Endothelial cell of hepatic sinusoid (primary cell): ENCODE results near the gene G3BP2.
"Not testable (repeated sequence)": the region's sequence is repeated elsewhere in the genome, so short reads cannot be mapped to it uniquely, and the experiment has no call there.

Experiments used
- in situ Hi-C: cut with HindIII; loops from 2 replicates; pipeline ENCODE4 v1.10.0; 2017; ENCODE audit warnings: low sequenced_read_pairs

The G3BP2 gene

DNA sequence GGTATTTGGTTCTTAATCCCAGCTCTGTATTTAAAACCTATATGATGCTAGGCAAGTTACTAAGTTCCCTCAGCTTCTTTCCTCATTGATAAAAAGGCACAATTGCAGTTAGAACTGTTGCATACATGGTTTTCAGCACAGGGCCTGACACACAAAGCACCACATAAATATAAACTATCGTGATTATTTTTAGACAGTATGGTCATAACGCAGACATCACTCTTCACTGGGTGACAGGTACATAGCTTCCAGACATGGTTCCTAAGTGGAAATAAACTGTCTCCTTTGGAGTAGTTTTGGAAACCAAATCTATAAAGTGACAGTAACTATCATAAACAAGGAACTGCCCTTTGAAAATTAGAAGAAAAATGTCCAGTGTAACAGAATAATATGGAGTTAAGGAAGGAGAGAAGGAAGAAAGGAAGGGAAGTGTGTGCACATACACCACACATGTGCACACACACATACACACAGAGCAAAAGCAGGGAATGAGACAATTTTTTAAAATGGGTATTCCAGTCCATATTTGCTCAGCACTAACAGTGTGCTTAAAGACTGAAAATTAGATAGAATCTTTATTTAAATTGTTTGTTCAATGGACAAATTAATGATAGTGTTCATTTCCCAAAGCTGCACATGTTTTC, 12.5 kb upstream of the G3BP2 start:
- in situ Hi-C loops: no loop called here

DNA sequence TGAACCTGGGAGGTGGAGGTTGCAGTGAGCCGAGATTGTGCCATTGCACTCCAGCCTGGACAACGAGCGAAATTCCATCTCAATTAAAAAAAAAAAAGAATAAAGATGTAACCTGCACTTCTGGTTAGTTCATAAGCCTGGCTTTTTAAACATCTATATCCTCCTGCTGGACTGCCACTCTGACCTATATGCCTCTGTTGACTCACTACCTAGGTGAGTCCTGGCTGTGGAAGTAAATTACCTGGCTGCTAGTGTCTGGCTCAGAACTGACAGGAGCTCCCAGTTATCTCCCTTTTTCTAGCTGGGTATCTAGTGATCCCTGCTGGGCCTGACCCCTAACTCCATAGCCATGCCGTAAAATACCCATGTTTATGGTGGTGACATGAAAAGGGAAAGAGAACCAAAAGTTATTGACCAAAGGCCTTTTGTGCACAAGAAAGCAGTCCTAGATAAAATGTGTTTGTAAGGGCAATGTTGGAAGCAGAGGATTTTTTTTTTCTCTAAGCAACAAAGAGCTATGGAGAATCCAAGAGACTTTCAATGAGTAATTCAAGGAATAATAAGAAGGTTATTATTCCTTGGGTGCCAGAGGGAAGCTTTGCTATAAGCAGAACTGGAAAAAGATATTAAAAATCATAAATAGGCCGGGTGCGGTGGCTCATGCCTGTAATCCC, 10.4 kb upstream of the G3BP2 start:
- in situ Hi-C loops: no loop called here

DNA sequence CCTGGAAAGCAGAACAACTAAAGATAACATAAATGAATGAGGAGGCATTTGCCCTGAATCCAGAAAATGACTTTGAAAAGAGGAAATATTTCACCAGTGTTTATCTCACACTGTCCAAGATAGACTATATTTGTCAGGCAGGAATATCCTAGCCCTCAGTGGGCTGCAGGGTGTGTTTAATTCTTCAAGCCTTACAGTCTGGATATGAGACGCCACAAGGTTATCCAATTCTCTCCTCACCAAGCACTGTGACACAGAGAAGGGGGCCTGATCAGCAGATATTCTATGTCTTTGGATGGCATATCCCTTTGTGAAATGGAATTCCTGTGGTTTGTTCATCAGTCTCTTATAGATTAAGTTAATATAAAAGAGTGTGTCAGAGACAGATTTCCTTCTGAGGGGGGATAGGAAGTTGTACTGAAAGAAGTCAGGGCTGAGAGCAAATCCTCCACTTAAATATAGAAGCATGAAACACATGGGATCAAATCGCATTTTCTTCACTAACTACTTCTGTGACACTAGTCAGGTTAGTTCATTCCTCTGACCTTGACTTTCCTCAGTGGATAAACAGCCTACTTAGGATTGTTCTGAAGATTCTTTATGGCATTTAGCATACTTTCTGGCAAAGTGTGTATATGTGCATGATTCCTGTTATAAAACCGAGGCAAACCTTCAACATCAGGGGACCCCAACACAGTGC, 6.8 kb upstream of the G3BP2 start:
- in situ Hi-C loops: no loop called here

DNA sequence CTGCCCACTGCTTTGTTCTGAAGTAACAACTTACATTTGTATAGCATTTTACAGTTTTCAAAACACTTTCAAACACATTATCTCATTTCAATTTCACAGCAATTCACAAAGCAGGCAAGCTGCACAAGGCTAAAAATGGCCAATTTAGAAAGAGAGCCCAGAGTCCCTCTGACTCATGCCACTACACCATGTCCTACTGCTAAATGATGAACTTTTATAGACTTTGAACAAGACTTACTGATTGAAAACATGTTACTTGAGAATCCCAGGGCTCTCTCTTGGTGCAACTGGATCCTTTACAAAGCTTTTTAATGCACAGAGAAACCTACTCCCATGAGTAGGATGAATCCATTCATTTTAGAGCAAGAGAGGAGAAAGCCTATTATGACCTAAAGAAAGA, 5.8 kb upstream of the G3BP2 start:
- in situ Hi-C loops: no loop called here

DNA sequence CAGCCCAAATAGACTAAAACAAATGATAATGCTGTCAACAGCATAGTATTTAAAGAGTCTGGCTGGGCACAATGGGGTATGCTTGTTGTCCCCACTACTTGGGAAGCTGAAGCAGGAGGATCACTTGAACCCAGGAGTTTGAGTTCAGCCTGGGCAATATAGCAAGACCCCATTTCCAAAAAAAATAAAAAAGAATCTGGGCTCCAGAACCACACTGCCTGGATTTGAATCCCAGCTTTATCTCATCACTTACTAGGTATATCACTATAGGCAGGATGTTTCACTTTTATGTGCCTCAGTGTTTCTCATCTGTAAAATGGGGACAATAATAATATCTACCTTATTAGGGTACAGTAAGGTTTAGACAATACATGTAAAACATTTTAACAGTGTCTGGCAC, 5.3 kb upstream of the G3BP2 start:
- in situ Hi-C loops: no loop called here

DNA sequence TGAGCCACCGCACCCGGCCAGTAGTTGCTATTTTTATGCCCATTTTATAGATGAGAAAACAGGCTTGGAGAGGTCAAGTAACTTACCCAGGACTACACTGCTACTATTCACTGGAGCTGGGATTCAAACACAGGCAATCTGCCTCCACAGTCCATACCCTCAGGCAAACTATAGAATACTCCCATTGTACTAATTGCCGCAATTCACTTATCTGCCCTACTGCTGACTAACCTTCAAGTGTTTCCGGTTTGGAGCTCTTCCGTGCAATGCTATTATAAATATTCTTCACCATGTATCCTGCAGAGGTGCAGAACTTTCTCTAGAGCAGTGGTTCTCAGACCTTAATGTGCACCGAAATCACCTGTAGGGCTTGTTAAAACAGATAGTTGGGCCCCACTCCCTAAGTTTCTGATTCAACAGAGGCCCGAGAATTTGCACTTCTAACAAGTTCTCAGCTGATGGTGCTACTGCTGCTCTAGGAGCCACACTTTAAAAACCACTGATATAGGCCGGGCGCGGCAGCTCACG, 1.9 kb upstream of the G3BP2 start:
- in situ Hi-C loops: no loop called here

DNA sequence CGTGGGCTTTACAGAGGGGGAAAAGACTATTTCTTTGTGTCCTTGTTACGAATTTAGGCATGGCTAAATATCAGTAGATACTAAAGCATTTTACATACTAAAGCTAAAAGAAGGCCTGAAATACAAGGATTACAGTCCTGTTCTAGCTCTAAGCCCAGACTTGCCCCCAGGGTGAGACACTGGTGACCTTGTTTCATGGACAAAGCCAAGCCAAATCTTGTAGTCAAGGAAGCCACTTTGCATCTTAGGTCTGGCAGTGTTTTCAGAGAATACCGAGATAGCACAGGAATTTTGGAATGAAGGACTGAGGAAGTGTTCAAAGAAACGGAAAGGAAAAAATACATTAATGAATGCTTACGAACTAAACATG, 733 bp upstream of the G3BP2 start:
- in situ Hi-C loops: loop anchor here (5.0 kb wide), 1 partner anchor 33 kb away; no protein-coding TSS in a partner anchor

DNA sequence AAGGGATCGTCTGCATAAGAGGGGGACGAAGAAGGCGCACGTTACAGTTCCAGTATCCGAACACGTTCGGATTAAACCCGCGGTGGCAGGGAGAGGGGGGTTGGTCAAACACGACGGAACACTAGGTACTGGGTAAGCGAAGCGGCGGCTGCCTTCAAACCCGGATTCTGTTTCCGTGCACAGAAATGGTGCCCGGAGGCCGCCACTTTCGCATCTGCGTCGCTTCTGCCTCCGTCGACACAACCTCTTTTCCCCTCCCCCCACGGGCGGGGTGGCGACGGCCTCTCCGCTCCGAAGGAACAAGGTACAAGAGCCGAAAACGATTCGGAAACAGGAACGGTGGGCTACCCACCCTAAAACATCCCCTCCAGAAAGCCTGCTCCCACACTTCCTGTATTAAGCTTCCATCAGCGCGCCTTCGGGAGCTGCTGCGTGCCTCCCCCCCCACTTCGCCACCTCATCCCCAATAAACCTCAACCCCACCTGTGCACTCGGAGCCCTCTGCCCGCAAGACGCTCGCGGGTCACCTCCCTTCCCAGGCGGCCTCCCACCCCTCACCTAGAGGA, 667 bp downstream of the G3BP2 start:
- in situ Hi-C loops: loop anchor here (5.0 kb wide), 1 partner anchor 35 kb away; no protein-coding TSS in a partner anchor

DNA sequence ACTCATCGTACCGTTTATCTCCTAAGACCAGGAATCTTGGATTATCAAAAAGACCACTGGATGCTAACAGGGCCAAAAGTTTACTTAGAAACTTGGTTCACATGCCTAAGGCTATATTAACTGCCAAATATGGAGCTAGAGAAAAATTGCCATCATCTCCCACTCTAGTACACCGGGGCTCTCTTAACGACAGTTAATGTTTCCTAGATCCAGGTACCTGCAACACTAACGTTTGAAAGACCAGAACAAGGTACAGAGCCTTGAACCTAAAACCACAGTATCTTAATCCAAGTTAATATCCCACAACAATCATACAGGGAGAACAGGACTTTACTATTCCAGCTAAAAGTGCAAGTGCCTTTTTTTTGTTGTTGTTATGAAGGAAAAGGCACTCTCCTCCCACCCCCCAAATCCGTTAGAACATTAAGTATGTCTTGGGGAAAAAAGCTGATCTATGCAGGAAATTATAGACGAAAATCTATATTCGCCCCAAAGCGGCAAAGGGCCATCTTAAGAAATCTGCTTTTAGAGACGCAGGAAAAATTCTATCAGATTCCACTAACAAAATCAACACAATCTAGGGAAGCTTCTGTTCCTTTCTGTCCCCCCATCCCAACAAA, 1.3 kb downstream of the G3BP2 start:
- in situ Hi-C loops: loop anchor here (5.0 kb wide), 1 partner anchor 35 kb away; no protein-coding TSS in a partner anchor

DNA sequence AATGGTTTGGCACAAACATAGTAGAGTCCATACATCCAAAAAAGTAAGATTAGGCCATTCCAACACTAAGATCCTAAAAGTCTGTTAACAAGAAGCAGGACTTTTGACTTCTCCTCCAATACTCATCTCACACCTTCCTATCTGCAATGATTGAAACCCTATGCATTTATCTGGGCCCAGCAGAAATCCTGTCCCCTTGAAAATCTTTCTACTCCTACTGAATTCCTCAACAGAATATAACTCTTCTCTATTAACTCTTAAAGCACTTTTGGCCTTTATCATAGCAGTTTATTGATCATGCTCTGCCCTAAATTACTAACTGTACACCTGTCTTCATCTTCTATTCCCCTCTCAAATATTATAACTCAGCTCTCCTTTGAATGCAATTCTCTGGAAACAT, 4.6 kb downstream of the G3BP2 start:
- in situ Hi-C loops: no loop called here

DNA sequence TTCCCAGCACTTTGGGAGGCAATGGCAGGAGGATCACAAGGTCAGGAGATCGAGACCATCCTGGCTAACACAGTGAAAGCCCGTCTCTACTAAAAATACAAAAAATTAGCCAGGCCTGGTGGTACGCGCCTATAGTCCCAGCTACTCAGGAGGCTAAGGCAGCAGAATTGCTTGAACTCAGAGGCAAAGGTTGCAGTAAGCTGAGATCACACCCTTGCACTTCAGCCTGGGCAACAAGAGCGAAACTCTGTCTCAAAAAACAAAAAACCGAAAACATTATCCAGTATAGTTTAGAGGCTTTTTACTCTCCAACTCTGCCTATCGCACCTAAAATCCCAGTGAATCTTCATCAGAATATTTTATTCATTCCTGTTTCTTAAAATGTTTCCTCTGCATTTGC, 5.6 kb downstream of the G3BP2 start:
- in situ Hi-C loops: not testable (repeated sequence)

DNA sequence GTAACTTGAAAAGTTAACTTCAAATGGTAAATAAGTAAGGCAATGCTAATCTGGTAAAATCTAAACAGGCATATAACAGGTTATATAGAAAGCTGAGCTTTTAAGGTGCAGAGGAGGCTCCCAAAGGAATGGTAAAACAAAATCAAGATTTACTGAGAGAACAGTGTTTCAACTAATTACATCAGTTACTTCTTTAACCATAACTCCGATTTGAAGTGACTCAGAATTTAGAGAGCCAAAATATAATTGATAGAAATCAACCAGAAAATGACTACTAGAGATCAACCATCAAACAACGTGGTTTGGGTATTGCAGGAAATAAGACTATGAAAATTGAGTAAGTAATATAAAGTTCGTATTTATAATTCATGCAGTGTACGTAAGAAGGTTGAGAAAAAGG, 6.9 kb downstream of the G3BP2 start:
- in situ Hi-C loops: no loop called here

DNA sequence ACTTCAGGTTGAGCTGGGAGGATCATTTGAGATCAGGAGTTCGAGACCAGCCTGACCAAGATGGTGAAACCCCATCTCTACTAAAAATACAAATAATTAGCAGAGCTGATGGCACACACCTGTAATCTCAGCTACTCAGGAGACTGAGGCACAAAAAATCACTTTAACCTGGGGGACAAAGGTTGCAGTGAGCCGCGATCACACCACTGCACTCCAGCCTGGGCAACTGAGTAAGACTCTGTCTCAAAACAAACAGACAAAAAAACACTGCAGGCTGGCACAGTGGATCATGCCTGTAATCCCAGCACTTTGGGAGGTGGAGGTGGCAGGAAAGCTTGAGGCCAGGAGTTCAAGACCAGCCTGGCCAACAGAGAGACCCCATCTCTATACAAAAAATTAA, 8.6 kb downstream of the G3BP2 start:
- in situ Hi-C loops: not testable (repeated sequence)

DNA sequence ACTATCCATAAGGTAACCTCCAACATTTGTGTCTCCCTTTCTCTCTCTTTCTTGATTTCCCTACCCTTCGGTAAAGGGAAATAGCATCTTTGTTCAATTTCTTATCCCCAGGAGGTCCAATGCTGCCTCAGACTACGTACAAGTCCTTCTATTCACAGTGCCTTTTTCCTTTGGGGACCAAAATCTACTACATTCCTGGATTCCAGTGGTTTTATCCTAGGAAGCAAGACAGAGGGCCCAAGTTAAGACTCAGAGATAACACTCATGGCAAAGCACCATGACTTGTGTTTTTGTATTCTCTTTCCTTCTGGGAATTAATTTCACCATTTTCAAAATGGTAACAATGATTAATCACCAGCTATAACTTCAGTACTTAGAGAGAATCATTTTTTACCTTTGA, 10.6 kb downstream of the G3BP2 start:
- in situ Hi-C loops: no loop called here

DNA sequence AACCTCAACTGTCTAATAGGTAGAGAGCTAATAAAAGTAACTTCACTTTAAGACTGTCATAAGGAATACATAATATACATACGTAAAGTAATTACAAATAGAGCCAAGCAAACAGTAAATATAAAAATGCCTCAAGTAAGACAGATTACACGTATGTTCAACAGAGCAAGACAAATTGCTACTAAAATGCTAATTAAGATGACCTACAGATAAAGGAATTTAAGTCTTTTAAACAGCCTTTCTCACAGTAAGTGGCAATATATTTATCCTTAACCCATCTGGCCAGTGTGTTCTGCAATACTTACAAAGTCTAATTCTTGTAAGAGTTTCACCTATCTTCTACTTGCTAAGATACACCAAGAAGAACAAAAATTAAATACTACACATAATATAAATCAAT, 12.7 kb downstream of the G3BP2 start:
- in situ Hi-C loops: no loop called here

DNA sequence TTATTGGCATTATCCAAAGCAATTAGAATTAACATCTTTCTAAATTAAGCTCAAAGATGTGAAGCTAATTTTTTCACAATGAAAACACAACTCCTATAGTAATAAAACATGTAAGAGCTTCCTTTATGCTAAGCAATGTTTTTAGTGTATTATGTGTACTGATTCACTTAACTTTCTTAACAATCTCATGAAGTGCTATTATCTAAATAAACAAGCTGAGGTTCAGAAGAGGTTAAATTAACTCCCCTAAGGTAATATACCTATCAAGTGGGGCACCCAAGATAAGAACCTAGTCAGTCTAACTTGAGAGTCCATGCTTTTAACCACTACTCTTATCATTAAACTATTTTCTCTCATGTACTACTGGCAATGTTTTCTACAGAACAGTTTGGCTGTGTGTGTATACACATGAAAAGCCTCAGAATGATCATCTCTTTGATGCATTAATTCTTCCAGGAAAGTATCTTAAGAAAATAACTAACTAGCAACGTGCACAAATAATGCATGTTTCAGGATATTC, 13.6 kb downstream of the G3BP2 start:
- in situ Hi-C loops: no loop called here

DNA sequence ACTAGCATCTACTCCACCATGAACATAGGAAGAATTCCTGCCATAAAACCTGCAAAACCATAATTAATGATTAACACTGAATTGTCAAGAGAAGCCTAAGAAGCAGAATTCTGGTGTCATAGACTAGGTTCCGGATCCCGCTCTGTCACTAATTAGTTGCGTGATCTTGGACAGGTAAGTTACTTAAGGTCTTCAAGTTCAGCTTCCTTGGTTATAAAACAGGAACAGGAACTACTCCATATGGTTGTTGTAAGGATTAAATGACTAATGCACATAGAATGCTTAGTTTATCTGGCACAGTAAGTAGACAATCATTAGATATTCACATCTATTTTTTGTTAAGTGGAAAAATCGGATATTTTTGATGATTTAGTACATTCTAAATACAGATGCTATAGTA, 14.3 kb downstream of the G3BP2 start:
- in situ Hi-C loops: no loop called here

DNA sequence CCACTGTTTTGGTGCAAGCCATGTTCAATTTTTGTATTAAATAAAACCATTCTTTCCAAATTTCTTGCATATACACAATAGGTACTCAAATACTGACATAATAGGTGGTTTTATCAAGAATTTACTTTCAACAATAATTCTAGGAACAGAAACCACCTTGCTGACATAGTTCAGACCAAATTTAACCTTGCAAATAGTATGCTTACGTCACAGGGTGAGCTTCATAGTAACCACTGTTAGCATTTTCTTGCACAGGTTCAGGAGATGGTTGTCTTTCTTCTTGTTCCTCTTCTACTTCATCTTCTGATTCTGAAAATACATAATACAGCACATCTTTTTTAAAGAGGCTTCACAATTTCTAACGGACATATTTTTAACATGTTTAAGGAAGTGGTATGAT, 17.6 kb downstream of the G3BP2 start:
- in situ Hi-C loops: no loop called here

DNA sequence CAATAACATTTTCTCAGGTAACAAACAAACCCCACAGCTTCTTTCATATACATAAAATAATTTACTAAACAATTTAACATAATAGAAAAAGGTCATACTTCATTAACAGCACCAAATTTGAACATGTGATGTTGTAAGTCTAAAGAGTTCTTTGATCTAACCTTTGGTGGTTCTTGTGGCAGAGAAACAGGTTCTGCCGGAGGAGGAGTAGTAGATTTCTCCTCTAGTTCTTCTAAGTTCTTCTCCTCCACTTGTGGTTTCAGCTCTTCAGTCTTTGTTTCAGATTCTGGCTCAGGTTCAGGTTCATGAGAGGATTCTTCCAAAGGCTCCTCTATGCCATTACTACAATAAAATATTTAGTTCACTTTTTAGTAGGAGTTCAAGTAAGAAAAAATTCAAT, 18.3 kb downstream of the G3BP2 start:
- in situ Hi-C loops: loop anchor here (5.0 kb wide), 1 partner anchor 93 kb away; no protein-coding TSS in a partner anchor

DNA sequence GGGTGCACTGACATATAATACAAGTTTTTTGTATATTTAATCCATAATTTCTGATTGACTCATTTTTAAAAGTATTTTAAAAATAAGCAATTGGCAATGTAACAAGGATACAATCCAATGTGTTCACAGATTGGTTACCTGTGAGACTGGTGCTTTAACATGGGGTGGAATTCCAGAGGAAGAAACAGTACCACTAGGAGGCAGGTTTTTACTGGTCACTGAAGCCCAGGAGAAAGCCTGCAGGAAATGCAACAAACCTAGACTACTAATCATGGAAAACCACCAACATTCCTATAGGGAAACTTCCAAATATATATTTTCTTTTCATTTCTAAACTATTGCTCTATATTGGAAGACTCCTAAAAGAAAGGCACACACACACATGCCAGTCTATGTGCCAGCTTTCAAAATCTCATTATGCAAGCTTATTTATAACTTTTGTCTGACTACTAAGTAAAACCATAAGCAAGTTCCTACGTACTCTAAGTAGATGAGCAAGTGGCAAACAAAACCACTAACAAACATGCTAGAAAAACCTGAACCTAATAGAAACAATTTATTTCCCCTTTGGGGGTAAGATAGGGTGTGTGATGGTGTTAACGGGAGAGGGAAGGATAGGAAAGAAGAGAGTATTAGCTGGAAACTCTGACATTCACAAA, 19.2 kb downstream of the G3BP2 start:
- in situ Hi-C loops: loop anchor here (5.0 kb wide), 1 partner anchor 92 kb away; no protein-coding TSS in a partner anchor
